A549 (cell line): ENCODE data around the gene DYNC1I2. TPM values are rescaled to one million over a fixed set of nuclear protein-coding genes. Genes with fewer than 3 reads are reported as not detected.

Experiments
- ATAC-seq, 2 experiments: fragments of 200-7000 bp in 1 of 2; fragments of >200 bp in 1 of 2; cut with Nextera tagmentation in 1 of 2; cut with Tn5 transposase in 1 of 2; 3 replicates each; pipeline versions ENCODE4 v1.8.0 to v1.9.1; 2018 to 2020; ENCODE audit warnings: mild to moderate bottlenecking in 1 of 2, moderate library complexity in 1 of 2
- CTCF ChIA-PET: fragments of 300-600 bp; sonication (Branson Sonifier 250); formaldehyde crosslinking; extraction: SDS; loops from one replicate; lab custom pipeline; 2021; ENCODE audit warnings: antibody characterized with exemption, inconsistent platforms; lab: Yijun Ruan, JAX
- POLR2A ChIA-PET: fragments of 350-600 bp; formaldehyde crosslinking; extraction: SDS; loops from one replicate; lab custom pipeline; 2021; ENCODE audit warnings: antibody characterized with exemption, inconsistent platforms; lab: Yijun Ruan, JAX
- DNase-seq, 2 experiments: peaks; one replicate each; pipeline versions ENCODE4 v3.0.0 to v3.0.0-alpha.2; 2011 to 2016; ENCODE audit warnings: low read depth in 1 of 2, low spot score in 1 of 2
- FAIRE-seq: peaks from 2 replicates; lab custom pipeline; 2011; peaks lifted over from hg19 to GRCh38; lab: Jason Lieb, UNC
- H3K27ac ChIP-seq, 2 experiments: fragments of >200 bp; sonication (Bioruptor Twin); formaldehyde crosslinking; 3 replicates each; pipeline ENCODE4 v1.5.1; 2016 to 2017
- H3K4me1 ChIP-seq: fragments of >200 bp; sonication (Bioruptor Twin); formaldehyde crosslinking; 3 replicates; pipeline ENCODE4 v1.6.1; 2016
- H3K4me2 ChIP-seq: fragments of >200 bp; sonication (Bioruptor Twin); formaldehyde crosslinking; 3 replicates; pipeline ENCODE4 v1.6.1; 2016
- H3K4me3 ChIP-seq: fragments of >200 bp; sonication (Bioruptor Twin); formaldehyde crosslinking; 3 replicates; pipeline ENCODE4 v1.5.1; 2016
- H3K9me3 ChIP-seq: fragments of >200 bp; sonication (Bioruptor Twin); formaldehyde crosslinking; 3 replicates; pipeline ENCODE4 v1.6.1; 2016
- ATOH8 ChIP-seq: fragments of 250-450 bp; sonication (Bioruptor Pico); IDR thresholded peaks from 2 replicates; pipeline ENCODE4 v1.5.0; 2020; ENCODE audit warnings: low read depth, mild to moderate bottlenecking, moderate library complexity
- CTCF ChIP-seq: fragments of >200 bp; sonication (Bioruptor Twin); formaldehyde crosslinking; IDR thresholded peaks from 3 replicates; pipeline ENCODE4 v1.5.1; 2016
- EHF ChIP-seq: fragments of 250-450 bp; sonication (Bioruptor Pico); IDR thresholded peaks from 2 replicates; pipeline ENCODE4 v1.5.0; 2020; ENCODE audit warnings: mild to moderate bottlenecking
- ESRRA ChIP-seq: fragments of 150-350 bp; IDR thresholded peaks from 2 replicates; pipeline ENCODE4 v1.6.1; 2014; ENCODE audit warnings: mild to moderate bottlenecking, low read length, borderline replicate concordance
- FOSL2 ChIP-seq, 2 experiments: fragments of 450-650 bp in 1 of 2; fragments of >200 bp in 1 of 2; sonication (Bioruptor Twin) in 1 of 2; formaldehyde crosslinking; IDR thresholded peaks; 2 replicates each; pipeline versions ENCODE4 v1.5.0 to v1.6.1; 2016 to 2020; ENCODE audit warnings: mild to moderate bottlenecking in 1 of 2, moderate library complexity in 1 of 2
- HEYL ChIP-seq: fragments of 250-450 bp; sonication (Bioruptor Pico); IDR thresholded peaks from 2 replicates; pipeline ENCODE4 v1.8.0; 2021; ENCODE audit warnings: mild to moderate bottlenecking, moderate library complexity
- HOXA7 ChIP-seq: fragments of 250-450 bp; sonication (Bioruptor Pico); IDR thresholded peaks from 2 replicates; pipeline ENCODE4 v1.5.0; 2020; ENCODE audit warnings: mild to moderate bottlenecking, moderate library complexity
- HOXB13 ChIP-seq: fragments of 250-450 bp; sonication (Bioruptor Pico); IDR thresholded peaks from 2 replicates; pipeline ENCODE4 v1.5.0; 2020; ENCODE audit warnings: low read depth, mild to moderate bottlenecking, moderate library complexity
- JUN ChIP-seq, 2 experiments: fragments of >200 bp; sonication (Bioruptor Twin); formaldehyde crosslinking; IDR thresholded peaks; 2 replicates in 1 of 2; 3 replicates in 1 of 2; pipeline ENCODE4 v1.6.1; 2016 to 2017
- JUNB ChIP-seq: fragments of >200 bp; sonication (Bioruptor Twin); formaldehyde crosslinking; IDR thresholded peaks from 2 replicates; pipeline ENCODE4 v1.6.1; 2016
- KDM1A ChIP-seq: fragments of 200-600 bp; sonication (generic); IDR thresholded peaks from 2 replicates; pipeline ENCODE4 v1.6.1; 2016; ENCODE audit warnings: low read depth, mild to moderate bottlenecking
- POLR2AphosphoS2 ChIP-seq: conservative IDR thresholded peaks from 2 replicates; pipeline ENCODE4 v1.6.1; 2012; ENCODE audit warnings: low read length, improper control_type of control experiment, inconsistent platforms
- RAD21 ChIP-seq, 2 experiments: fragments of >200 bp in 1 of 2; sonication (Bioruptor Twin) in 1 of 2; formaldehyde crosslinking in 1 of 2; IDR thresholded peaks in 1 of 2; conservative IDR thresholded peaks in 1 of 2; 2 replicates in 1 of 2; 3 replicates in 1 of 2; pipeline ENCODE4 v1.6.1; 2012 to 2018; ENCODE audit warnings: inconsistent platforms in 1 of 2
- SMC3 ChIP-seq: fragments of >200 bp; sonication (Bioruptor Twin); formaldehyde crosslinking; IDR thresholded peaks from 3 replicates; pipeline ENCODE4 v1.6.1; 2018; ENCODE audit warnings: inconsistent platforms
- TP53 ChIP-seq: fragments of 250-450 bp; sonication (Bioruptor Pico); IDR thresholded peaks from 2 replicates; pipeline ENCODE4 v1.5.0; 2021; ENCODE audit warnings: mild to moderate bottlenecking, moderate library complexity
- ZFP36 ChIP-seq: fragments of 450-650 bp; IDR thresholded peaks from 2 replicates; pipeline ENCODE4 v1.6.1; 2014; ENCODE audit warnings: borderline replicate concordance; ENCODE audit not compliant: partially characterized antibody
- WGBS: methylation state at CpG from one replicate; pipeline ENCODE4 v1.1.6; 2017; ENCODE audit errors: missing lambda C conversion rate; 5-methylcytosine and 5-hydroxymethylcytosine counted together
- polyA plus RNA-seq, 4 experiments: library from polyadenylated mRNA; depleted of rRNA in 3 of 4; stranded (reverse); fragments of >200 nt; fragmentation: RNase III in 1 of 4; extraction: RNeasy Plus Mini Kit Qiagen cat#74134 plus additional on column Dnase treatment in 1 of 4; gene quantifications; 2 replicates in 3 of 4; 3 replicates in 1 of 4; pipeline ENCODE4 v1.2.3, GENCODE V29; 2011 to 2017

Gene DYNC1I2
- polyA plus RNA-seq, 2 of the 4 experiments (the other 2 are of a cell fraction): 87.6 to 150 TPM

GRCh38 chr2:171702781-171703556 lies 15.7 kb downstream of the DYNC1I2 start:
- CTCF ChIA-PET: interaction anchor here (0.7 to 11.7 kb wide), 14 partner anchors 9 to 411 kb away, joined by 3 to 128 read pairs (median 6); partner anchors contain the start of gene DLX2
- ATAC-seq (no peak), DNase-seq (no peak)

GRCh38 chr2:171703574-171704347 lies 16.5 kb downstream of the DYNC1I2 start:
- Histone ChIP-seq H3K4me3 (no peak overlapping the region), H3K27ac (no peak overlapping the region), H3K4me2 (no peak overlapping the region), H3K9me3 (no peaks in the 10 kb centered on the region)
- CTCF ChIA-PET: interaction anchor here (0.7 to 11.7 kb wide), 25 partner anchors 8 to 1007 kb away, joined by 3 to 128 read pairs (median 4); partner anchors contain the start of gene DLX2
- ATAC-seq: peak; percentile 30 to 81; a peak in 4 of 6 replicates
- TF ChIP-seq SMC3 (0 out of 3 replicates have a peak, but pooled peaks have one; percentile 18), ESRRA (no peak), JUN (IDR thresholded peaks at IDR 0.05) (no peak), ZFP36 (no peak), HOXB13 (CRISPR knock-in tag) (no peak), ATOH8 (CRISPR knock-in tag) (no peak), RAD21 (conservative IDR thresholded peaks at IDR 0.05 in 1 of 2, IDR thresholded peaks at IDR 0.05 in 1 of 2) (peak; percentile 44 to 57; a peak in 4 of 5 replicates), POLR2AphosphoS2 (no peak), KDM1A (no peak), HOXA7 (CRISPR knock-in tag) (no peak), CTCF (peak; percentile 54)
- TF ChIP-seq, all 56 proteins: peak for 3
- DNase-seq (peak; percentile 11 to 54), FAIRE-seq (no peak)
- POLR2A ChIA-PET: interaction anchor here (0.5 to 1.4 kb wide), 2 partner anchors 395 to 399 kb away, joined by 3 to 5 read pairs; partner anchors contain the start of gene DLX2
- WGBS: 44% methylated on average over 4 of the region's 4 CpGs
- peaks cover 35% of the 10 kb centered on the region for H3K4me1 ChIP-seq

More at GRCh38 chr2:171702781-171703556, 15.7 kb downstream of the DYNC1I2 start:
- POLR2A ChIA-PET: interaction anchor here (1.4 kb wide), 1 partner anchor 400 kb away, joined by 5 read pairs; the partner anchor contains the start of gene DLX2
- 82% methylated on average over 7 of the region's 7 CpGs for WGBS
- H3K4me3 ChIP-seq: no peak overlapping the region
- H3K4me2 ChIP-seq: no peak overlapping the region
- H3K9me3 ChIP-seq: no peaks in the 10 kb centered on the region
- no peak for TF ChIP-seq EHF (CRISPR knock-in tag)
- TF ChIP-seq TP53 (CRISPR knock-in tag): no peak
- no peak for TF ChIP-seq FOSL2 (IDR thresholded peaks at IDR 0.05)
- TF ChIP-seq FOSL2 (CRISPR knock-in tag; IDR thresholded peaks at IDR 0.05): 0 out of 2 replicates have a peak, but pooled peaks have one; percentile 18
- no peak for TF ChIP-seq ESRRA
- TF ChIP-seq JUNB: no peak
- TF ChIP-seq HEYL (CRISPR knock-in tag): no peak
- TF ChIP-seq CTCF: no peak
- no peak overlapping the region for H3K27ac ChIP-seq
- H3K4me1 ChIP-seq: peaks cover 27% of the 10 kb centered on the region
- no peak for FAIRE-seq
